Activated T-cell treated with anti-CD3 and anti-CD28 coated beads for 48 hours (primary cell): ENCODE measurements around the gene TFPT.

ENCODE experiments used
- DNase-seq: peaks from one replicate; pipeline ENCODE4 v3.0.0-alpha.2; 2020; ENCODE audit warnings: low read depth

Gene TFPT

DNA sequence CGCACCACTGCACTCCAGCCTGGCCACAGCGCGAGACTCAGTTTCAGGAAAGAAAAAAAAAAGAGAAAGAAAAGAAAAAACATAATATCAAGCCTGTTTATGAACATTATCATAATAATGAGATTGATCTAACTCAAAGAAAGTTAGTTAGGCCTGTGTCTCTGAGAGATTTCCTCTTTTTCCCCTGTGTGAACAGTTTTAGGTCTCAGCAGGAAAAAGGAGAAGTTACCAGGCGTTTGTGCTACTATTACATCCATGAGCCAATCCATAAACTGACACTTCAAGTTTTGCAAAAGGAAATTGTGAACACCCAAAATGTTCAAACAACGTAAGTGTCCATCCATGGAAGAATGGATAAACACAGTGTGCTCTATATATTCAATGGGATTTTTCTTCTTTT is 38.1 kb downstream of the TFPT start:
- no peak for DNase-seq

DNA sequence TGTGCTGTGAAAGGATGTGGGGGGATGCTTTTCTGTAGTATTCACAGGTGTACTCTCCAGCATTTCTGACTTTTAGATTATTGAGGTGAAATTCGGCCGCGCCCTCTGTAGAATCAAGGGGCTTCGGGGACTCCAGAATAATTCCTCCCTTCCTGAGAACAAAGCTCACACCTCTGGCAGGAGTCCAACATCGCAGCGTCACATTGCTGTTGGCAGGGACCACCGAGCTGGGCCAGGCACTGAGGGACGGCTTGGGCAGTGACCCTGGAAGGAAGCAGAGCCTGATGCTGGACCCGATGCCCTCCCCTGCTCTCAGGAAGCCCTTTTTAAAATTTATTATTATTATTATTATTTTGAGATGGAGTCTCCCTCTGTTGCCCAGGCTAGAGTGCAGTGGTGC is 40.6 kb downstream of the TFPT start:
- no peak for DNase-seq

DNA sequence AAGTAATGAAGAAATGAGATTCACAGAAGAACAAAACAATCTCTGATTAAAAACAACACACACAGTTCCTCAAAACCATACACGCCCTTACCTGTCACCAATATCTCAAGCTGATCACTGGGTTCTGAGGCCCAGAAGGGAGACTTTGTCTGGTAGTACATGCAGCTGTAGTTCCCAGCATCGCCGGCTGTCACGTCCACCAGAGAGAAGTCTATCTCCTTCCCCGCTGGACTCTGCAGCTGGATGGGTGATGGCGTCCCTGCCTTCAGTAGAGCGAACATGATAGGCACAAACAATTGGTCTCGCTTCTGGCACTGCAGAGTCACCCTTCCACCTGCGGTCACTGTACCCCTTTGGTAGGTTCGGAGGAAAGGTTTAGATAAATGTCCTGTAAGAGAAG is 41.6 kb downstream of the TFPT start:
- no peak for DNase-seq

DNA sequence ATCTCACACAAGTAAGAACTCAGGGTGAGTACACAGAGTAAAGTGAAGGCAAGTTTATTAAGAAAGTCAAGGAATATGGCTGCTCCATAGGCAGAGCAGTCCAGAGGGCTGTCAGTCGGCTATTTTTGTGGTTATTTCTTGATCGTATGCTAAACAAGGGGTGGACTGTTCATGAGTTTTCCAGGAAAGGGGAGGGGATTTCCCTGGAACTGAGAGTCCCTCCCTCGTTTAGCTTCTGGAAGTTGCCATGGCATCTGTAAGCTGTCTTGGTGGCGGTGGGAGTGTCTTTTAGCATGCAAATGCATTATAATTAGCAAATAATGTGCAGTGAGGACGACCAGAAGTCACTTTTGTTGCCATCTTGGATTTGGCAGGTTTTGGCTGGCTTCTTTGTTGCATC is 46.0 kb downstream of the TFPT start:
- DNase-seq = no peak

DNA sequence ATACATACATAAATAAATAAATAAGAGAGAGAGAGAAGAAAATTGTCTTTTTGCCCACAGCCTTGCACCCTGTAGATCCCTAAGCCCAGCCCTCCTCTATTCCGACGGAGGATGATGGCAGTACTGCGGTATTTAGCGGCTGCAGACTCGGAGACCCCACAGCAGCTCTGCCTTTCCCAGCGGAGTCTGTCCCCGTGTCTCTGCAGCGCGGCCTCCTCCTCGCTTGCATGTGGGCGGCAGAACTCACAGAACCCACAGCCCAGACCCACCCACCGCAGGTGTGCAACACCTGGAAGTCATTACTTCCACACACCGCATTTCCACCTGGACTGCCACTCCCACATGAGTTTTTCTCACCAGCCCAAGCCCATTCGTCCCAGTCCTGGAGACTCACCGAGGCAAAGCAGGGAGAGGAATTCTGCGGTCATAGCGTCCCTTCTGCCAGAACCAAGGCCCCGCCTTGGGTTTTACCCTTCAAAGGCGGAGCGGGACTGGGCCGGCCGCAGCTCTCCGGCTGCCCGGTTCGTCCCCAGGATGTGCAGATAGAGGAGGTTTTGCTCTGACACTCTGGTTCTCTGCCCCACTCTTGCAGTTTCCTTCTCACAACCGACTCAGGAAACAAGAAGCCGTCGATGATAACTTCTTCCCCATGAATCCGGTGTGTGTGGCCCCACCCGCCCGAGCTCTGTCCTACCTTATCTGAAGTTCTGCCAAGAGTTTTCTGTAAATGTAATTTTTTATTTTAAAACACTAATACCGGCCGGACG is 51.9 kb downstream of the TFPT start, which contains the start of gene VSTM1:
VSTM1 (minus strand) TSS at position 548 of the 767 bp plus-strand sequence; CDS start at position 428, 120 bp downstream.
- no peak for DNase-seq

DNA sequence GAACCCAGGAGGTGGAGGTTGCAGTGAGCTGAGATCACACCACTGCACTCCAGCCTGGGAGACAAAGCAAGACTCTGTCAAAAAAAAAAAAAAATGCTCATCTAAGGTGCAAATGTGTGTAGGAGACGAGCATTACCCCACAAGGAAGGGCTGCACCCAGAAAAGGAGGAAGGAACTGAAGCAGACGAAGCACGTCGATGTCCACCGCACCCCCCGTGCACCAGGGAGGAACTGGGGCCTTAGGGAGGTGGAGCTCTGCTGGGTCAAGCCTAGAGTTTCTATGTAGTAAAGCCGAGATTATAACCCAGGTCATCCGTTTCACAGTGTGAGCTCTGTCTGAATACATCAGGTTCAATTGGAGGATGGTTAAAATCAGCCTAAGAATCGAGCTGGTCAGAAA is 52.8 kb downstream of the TFPT start:
- no peak for DNase-seq
